Measurements from ENCODE around the gene SMIM24. TPM values are rescaled to one million over a fixed set of nuclear protein-coding genes. Genes with fewer than 3 reads are reported as not detected.

The SMIM24 gene
- total RNA-seq, 4 donors from 2014 or later, result 18.7 to 100 (median 85.5) TPM

- TF ChIP-seq CTCF (IDR thresholded peaks at IDR 0.05) (no peak), POLR2AphosphoS5 (IDR thresholded peaks at IDR 0.05) (no peak), POLR2A (IDR thresholded peaks at IDR 0.05) (no peak), EP300 (IDR thresholded peaks at IDR 0.05; ENCODE audit: low read depth) (no peak)
- Histone ChIP-seq H3K4me1 (peaks cover 0 to 23% (median 6%) of the 10 kb centered on the region in 4 donors), H3K27ac (no peak overlapping the region), H3K4me3 (no peak overlapping the region), H3K36me3 (peaks cover 0 to 15% (median 0%) of the 10 kb centered on the region in 4 donors), H3K27me3 (no peaks in the 10 kb centered on the region), H3K9me3 (no peaks in the 10 kb centered on the region)
- intact Hi-C loops (cut with DNase I; ENCODE audit: low total_unique reads), result no loop called here
- 89 to 90% methylated on average over 2 to 28 of the region's 37 CpGs for WGBS, 2 donors (ENCODE audit: low coverage in 1 of 2)
- no peak for DNase-seq
- in situ Hi-C loops (cut with MboI; ENCODE audit: low pct_ligation_motif_present in 1 of 4, low pct_unique_long_range_greater_than_20kb in 1 of 4, low sequenced_read_pairs in 3 of 4), result no loop called here
Measured at GRCh38 chr19:3520166-3521103, 40.1 kb upstream of the SMIM24 start.

DNA sequence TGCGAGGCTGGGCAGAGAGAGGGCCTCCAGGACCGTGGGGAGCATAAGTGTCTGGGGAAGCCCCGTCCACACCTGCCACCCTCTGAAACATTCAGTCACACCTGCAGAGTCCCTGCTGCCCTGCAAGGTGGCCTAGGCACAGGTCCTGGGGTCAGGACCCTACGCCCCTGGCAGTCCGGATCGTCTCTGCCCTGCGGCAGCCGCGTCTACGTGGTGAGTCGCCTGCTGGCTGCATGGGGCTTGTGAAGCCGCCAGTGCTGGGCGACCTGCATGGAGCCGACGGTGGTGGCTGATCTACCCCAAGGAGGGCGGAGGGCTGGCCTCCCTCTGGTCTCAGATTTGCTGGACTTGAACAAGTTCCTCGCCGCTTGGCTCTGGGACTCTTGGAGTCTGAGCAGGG lies 38.8 kb upstream of the SMIM24 start:
- H3K36me3 ChIP-seq, result peaks cover 0 to 10% (median 0%) of the 10 kb centered on the region in 4 donors
- no peak for TF ChIP-seq POLR2A (IDR thresholded peaks at IDR 0.05)
- TF ChIP-seq POLR2AphosphoS5 (IDR thresholded peaks at IDR 0.05), result no peak
- TF ChIP-seq CTCF (IDR thresholded peaks at IDR 0.05), result no peak
- TF ChIP-seq EP300 (IDR thresholded peaks at IDR 0.05; ENCODE audit: low read depth), result no peak
- no peaks in the 10 kb centered on the region for H3K9me3 ChIP-seq
- in situ Hi-C loops (cut with MboI; ENCODE audit: low pct_ligation_motif_present in 1 of 4, low pct_unique_long_range_greater_than_20kb in 1 of 4, low sequenced_read_pairs in 3 of 4), result no loop called here
- no peak for DNase-seq
- H3K27me3 ChIP-seq, result no peaks in the 10 kb centered on the region
- peaks cover 0 to 23% (median 6%) of the 10 kb centered on the region in 4 donors for H3K4me1 ChIP-seq
- WGBS, 2 donors (ENCODE audit: low coverage in 1 of 2), result 88% methylated on average over 13 of the region's 18 CpGs; no CpG with 5 or more reads in 1 of the 2 donors
- H3K27ac ChIP-seq, result no peak overlapping the region
- intact Hi-C loops (cut with DNase I; ENCODE audit: low total_unique reads), result no loop called here
- H3K4me3 ChIP-seq, result no peak overlapping the region

DNA sequence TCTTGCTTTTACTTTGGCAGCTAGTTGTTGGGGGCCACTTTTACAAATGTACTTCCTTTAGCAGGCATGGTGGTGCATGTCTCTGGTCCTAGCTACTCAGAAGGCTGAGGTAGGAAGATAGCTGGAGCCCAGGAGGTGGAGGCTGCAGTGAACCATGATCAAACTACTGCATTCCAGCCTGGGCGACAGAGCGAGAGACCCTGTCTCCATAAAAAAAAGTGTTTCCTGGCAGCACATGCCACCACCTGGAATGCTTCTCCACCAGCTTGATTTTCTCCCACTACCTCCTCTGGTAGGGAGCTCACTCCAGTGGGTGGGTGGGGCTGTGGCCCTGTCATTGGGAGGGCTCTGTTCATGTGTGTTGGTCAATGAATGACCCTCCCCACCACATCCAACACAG lies 38.3 kb upstream of the SMIM24 start:
- no peaks in the 10 kb centered on the region for H3K27me3 ChIP-seq
- peaks cover 0 to 23% (median 6%) of the 10 kb centered on the region in 4 donors for H3K4me1 ChIP-seq
- in situ Hi-C loops (cut with MboI; ENCODE audit: low pct_ligation_motif_present in 1 of 4, low pct_unique_long_range_greater_than_20kb in 1 of 4, low sequenced_read_pairs in 3 of 4), result no loop called here
- intact Hi-C loops (cut with DNase I; ENCODE audit: low total_unique reads), result no loop called here
- H3K9me3 ChIP-seq, result no peaks in the 10 kb centered on the region
- no peak overlapping the region for H3K27ac ChIP-seq
- TF ChIP-seq EP300 (IDR thresholded peaks at IDR 0.05; ENCODE audit: low read depth) (no peak), POLR2A (IDR thresholded peaks at IDR 0.05) (no peak), CTCF (IDR thresholded peaks at IDR 0.05) (no peak), POLR2AphosphoS5 (IDR thresholded peaks at IDR 0.05) (no peak)
- 83% methylated on average over 2 of the region's 2 CpGs; no CpG with 5 or more reads in 1 of the 2 donors for WGBS, 2 donors (ENCODE audit: low coverage in 1 of 2)
- H3K36me3 ChIP-seq, result peaks cover 0 to 6% (median 0%) of the 10 kb centered on the region in 4 donors
- DNase-seq, result no peak
- no peak overlapping the region for H3K4me3 ChIP-seq

- peaks cover 0 to 2% (median 0%) of the 10 kb centered on the region in 4 donors for H3K36me3 ChIP-seq
- 88% methylated on average over 10 of the region's 10 CpGs; no CpG with 5 or more reads in 1 of the 2 donors for WGBS, 2 donors (ENCODE audit: low coverage in 1 of 2)
- peaks cover 0 to 23% (median 6%) of the 10 kb centered on the region in 4 donors for H3K4me1 ChIP-seq
Measured at GRCh38 chr19:3518255-3518654, 37.9 kb upstream of the SMIM24 start.

More at GRCh38 chr19:3518255-3518654, 37.9 kb upstream of the SMIM24 start:
- Histone ChIP-seq H3K27me3 (no peaks in the 10 kb centered on the region), H3K27ac (no peak overlapping the region), H3K4me3 (no peak overlapping the region), H3K9me3 (no peaks in the 10 kb centered on the region)
- intact Hi-C loops (cut with DNase I; ENCODE audit: low total_unique reads), result no loop called here
- no peak for TF ChIP-seq POLR2A (IDR thresholded peaks at IDR 0.05)
- no peak for TF ChIP-seq CTCF (IDR thresholded peaks at IDR 0.05)
- no peak for TF ChIP-seq EP300 (IDR thresholded peaks at IDR 0.05; ENCODE audit: low read depth)
- no peak for TF ChIP-seq POLR2AphosphoS5 (IDR thresholded peaks at IDR 0.05)
- in situ Hi-C loops (cut with MboI; ENCODE audit: low pct_ligation_motif_present in 1 of 4, low pct_unique_long_range_greater_than_20kb in 1 of 4, low sequenced_read_pairs in 3 of 4), result no loop called here
- no peak for DNase-seq

Data from transverse colon (tissue), 4 donors.